Measurements from ENCODE around the gene HSPG2. TPM values are rescaled to one million over a fixed set of nuclear protein-coding genes. Genes with fewer than 3 reads are reported as not detected.

Gene HSPG2
- total RNA-seq, 1 experiment from 2014 or later: 171 TPM

DNA sequence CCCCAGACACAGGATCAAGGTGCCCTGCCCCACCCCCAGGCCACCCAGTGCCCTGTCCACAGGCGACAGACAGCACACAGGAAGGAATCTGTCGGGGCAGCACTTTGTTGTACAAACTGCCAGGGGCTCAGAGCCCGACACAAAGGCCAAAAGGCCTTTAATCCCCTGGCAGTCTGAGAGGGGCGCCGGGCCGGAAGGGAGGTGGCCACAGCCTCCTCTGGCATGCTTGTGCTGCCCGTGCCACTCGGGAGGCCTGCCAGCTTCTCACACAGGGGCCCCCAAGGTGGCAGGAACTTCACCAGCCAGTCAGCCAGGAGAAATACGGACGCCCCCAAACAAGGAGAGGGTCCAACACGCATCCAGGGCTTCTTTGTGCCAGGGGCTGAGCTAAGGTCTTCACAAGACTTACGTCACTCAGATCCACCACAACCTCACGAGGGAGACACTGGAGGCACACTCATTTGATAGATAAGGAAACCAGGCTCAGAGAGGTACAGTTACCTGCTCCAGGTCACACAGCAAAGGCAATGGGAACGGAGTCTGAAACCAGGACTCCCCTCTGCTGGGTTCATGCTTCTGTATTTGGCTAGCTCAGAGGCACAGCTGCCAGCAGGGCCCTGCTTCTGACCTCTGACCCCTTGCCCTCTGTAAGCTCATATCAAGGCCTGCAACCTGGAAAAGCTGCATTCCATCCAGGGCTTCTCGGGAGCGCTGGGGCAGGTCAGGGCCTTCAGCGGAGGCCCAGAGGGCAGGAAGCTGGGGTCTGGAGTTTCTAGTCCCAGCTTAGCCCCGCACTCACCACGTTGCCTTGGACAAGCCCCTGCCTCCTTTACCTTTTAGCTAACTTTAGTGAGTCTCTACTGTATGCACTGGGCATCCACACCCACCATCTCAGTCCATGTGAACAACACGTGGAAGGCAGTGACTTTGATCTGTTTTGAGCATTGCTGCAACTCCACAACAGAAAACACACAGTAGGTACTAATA is 34.8 kb downstream of the HSPG2 start:
- Histone ChIP-seq H3K4me3 (ENCODE audit: low read depth in 2 of 2, low read length in 2 of 2) (no peak overlapping the region), H3K27me3 (ENCODE audit: control insufficient read depth, insufficient read depth, low read length) (no peaks in the 10 kb centered on the region), H3K4me1 (ENCODE audit: control insufficient read depth, insufficient read depth, low read length) (peaks cover 45% of the 10 kb centered on the region), H3K9me3 (ENCODE audit: control insufficient read depth, insufficient read depth, low read depth, low read length) (no peaks in the 10 kb centered on the region), H3K36me3 (ENCODE audit: control insufficient read depth, insufficient read depth, low read length) (no peaks in the 10 kb centered on the region), H3K27ac (ENCODE audit: low read length) (peak overlapping the region; percentile 70)
- no TSS peak for BruUV-seq (replicated peaks)
- CTCF ChIA-PET: no interaction called here
- DNase-seq (ENCODE audit: low read depth, low spot score) (no peak), ATAC-seq (peak; percentile 2; the same call in 1 of the 2 replicates)
- intact Hi-C loops (cut with micrococcal nuclease; ENCODE audit: unreplicated experiment): no loop called here
- TF ChIP-seq TCF7L2 (IDR thresholded peaks at IDR 0.05; ENCODE audit: low read depth, low read length) (0 out of 2 replicates have a peak, but pooled peaks have one; percentile 24), SIN3A (IDR thresholded peaks at IDR 0.05; ENCODE audit: borderline replicate concordance, insufficient read depth, low read depth, low read length) (no peak)
- POLR2A ChIA-PET: interaction anchor here (0.6 kb wide), 1 partner anchor 39 kb away, joined by 4 read pairs; no protein-coding TSS in a partner anchor
- in situ Hi-C loops (cut with HindIII; ENCODE audit: low pct_unique_long_range_greater_than_20kb, low sequenced_read_pairs): no loop called here

DNA sequence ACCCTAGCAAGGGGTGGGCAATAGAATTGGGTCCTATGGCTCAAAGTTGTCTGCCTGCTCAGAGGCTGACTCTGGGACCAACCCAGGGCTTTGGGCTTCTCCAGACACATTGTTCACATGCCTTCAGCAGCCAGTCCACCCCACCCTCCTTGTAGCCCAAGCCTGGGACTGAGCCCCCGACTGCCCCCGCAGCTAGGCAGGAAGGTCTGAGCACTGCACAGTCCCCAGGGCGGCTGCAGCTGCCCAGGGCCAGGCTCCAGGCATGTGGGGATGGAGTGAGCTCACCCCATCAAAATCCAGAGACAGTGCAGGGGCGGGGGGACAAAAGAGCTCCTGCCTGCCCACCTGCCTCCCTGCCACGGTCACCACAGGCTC is 35.6 kb downstream of the HSPG2 start:
- intact Hi-C loops (cut with micrococcal nuclease; ENCODE audit: unreplicated experiment): no loop called here
- Histone ChIP-seq H3K27me3 (ENCODE audit: control insufficient read depth, insufficient read depth, low read length) (no peaks in the 10 kb centered on the region), H3K4me1 (ENCODE audit: control insufficient read depth, insufficient read depth, low read length) (peaks cover 54% of the 10 kb centered on the region), H3K4me3 (ENCODE audit: low read depth in 2 of 2, low read length in 2 of 2) (no peak overlapping the region), H3K27ac (ENCODE audit: low read length) (peak overlapping the region; percentile 70), H3K36me3 (ENCODE audit: control insufficient read depth, insufficient read depth, low read length) (no peaks in the 10 kb centered on the region), H3K9me3 (ENCODE audit: control insufficient read depth, insufficient read depth, low read depth, low read length) (no peaks in the 10 kb centered on the region)
- DNase-seq (ENCODE audit: low read depth, low spot score) (no peak), ATAC-seq (peak; percentile 51)
- ChIA-PET POLR2A (no interaction called here), CTCF (no interaction called here)
- in situ Hi-C loops (cut with HindIII; ENCODE audit: low pct_unique_long_range_greater_than_20kb, low sequenced_read_pairs): no loop called here
- TF ChIP-seq SIN3A (IDR thresholded peaks at IDR 0.05; ENCODE audit: borderline replicate concordance, insufficient read depth, low read depth, low read length) (no peak), CTCF (IDR thresholded peaks at IDR 0.05) (no peak), POLR2AphosphoS5 (IDR thresholded peaks at IDR 0.05; ENCODE audit: low read depth, low read length) (no peak), TCF7L2 (IDR thresholded peaks at IDR 0.05; ENCODE audit: low read depth, low read length) (no peak)
- TF ChIP-seq, protein P1, sequence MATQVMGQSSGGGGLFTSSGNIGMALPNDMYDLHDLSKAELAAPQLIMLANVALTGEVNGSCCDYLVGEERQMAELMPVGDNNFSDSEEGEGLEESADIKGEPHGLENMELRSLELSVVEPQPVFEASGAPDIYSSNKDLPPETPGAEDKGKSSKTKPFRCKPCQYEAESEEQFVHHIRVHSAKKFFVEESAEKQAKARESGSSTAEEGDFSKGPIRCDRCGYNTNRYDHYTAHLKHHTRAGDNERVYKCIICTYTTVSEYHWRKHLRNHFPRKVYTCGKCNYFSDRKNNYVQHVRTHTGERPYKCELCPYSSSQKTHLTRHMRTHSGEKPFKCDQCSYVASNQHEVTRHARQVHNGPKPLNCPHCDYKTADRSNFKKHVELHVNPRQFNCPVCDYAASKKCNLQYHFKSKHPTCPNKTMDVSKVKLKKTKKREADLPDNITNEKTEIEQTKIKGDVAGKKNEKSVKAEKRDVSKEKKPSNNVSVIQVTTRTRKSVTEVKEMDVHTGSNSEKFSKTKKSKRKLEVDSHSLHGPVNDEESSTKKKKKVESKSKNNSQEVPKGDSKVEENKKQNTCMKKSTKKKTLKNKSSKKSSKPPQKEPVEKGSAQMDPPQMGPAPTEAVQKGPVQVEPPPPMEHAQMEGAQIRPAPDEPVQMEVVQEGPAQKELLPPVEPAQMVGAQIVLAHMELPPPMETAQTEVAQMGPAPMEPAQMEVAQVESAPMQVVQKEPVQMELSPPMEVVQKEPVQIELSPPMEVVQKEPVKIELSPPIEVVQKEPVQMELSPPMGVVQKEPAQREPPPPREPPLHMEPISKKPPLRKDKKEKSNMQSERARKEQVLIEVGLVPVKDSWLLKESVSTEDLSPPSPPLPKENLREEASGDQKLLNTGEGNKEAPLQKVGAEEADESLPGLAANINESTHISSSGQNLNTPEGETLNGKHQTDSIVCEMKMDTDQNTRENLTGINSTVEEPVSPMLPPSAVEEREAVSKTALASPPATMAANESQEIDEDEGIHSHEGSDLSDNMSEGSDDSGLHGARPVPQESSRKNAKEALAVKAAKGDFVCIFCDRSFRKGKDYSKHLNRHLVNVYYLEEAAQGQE (IDR thresholded peaks at IDR 0.05; ENCODE audit: insufficient read depth in 1 of 2, low read depth in 2 of 2, low read length in 1 of 2): no peak
- BruUV-seq (replicated peaks): no TSS peak

Measured in Panc1 (cell line).